8988T (cell line): ENCODE data around the gene CNTRL.
A peak's percentile ranks its signal among the peaks of the same experiment; 100 is the strongest.
"Not testable (repeated sequence)": the region's sequence is repeated elsewhere in the genome, so short reads cannot be mapped to it uniquely, and the experiment has no call there.

ENCODE experiments used
- DNase-seq: peaks from one replicate; pipeline ENCODE4 v3.0.0; 2011

CNTRL gene, protein sequence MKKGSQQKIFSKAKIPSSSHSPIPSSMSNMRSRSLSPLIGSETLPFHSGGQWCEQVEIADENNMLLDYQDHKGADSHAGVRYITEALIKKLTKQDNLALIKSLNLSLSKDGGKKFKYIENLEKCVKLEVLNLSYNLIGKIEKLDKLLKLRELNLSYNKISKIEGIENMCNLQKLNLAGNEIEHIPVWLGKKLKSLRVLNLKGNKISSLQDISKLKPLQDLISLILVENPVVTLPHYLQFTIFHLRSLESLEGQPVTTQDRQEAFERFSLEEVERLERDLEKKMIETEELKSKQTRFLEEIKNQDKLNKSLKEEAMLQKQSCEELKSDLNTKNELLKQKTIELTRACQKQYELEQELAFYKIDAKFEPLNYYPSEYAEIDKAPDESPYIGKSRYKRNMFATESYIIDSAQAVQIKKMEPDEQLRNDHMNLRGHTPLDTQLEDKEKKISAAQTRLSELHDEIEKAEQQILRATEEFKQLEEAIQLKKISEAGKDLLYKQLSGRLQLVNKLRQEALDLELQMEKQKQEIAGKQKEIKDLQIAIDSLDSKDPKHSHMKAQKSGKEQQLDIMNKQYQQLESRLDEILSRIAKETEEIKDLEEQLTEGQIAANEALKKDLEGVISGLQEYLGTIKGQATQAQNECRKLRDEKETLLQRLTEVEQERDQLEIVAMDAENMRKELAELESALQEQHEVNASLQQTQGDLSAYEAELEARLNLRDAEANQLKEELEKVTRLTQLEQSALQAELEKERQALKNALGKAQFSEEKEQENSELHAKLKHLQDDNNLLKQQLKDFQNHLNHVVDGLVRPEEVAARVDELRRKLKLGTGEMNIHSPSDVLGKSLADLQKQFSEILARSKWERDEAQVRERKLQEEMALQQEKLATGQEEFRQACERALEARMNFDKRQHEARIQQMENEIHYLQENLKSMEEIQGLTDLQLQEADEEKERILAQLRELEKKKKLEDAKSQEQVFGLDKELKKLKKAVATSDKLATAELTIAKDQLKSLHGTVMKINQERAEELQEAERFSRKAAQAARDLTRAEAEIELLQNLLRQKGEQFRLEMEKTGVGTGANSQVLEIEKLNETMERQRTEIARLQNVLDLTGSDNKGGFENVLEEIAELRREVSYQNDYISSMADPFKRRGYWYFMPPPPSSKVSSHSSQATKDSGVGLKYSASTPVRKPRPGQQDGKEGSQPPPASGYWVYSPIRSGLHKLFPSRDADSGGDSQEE (N-terminal part only)

DNA sequence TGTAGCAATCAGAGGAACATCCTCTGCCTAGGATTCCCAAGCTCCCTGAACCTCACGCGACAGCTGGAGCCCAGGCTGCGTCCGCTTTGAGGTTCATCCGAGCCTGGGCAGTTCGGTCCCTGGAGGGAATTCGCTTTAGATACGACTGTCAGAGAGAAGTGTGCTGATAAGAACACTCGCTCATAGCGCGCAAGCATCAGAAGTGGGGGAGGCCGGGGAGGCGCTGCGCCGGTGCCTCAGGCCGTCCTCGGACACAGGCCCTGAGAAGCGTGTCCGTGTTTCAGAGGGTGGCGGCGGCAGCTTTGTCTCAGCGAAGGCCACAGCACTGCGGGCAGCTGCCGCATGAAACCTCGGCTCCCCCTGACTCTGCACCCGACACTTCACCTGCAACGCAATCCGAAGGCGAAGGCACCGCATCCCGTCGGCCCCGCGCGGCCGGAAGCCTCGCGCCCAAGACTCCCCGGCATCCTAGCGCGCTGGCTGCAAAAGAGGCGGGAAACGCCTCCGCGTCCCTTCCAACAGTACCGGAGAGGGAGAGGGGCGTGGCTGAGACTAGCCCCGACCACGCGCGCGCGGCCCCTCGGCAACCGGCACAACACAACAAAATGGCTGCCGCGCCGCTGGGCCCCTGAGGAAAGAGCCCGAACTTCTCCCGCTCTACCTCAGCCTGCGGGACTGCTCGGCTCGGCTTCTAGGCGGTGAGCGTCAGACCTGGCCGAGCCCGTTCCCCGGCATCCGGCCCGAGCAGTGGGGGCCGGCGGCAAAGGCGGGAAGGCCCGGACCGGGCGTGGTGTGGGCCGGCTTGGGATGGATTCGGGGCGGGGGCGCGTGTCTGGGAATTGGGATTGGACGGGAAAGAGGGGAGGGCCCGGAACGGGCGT lies at the start of gene CNTRL:
CNTRL (plus strand) TSS at position 586 of the 881 bp plus-strand sequence. CDS start 13,372 bp downstream, outside the sequence.
- DNase-seq, result peak; percentile 53

DNA sequence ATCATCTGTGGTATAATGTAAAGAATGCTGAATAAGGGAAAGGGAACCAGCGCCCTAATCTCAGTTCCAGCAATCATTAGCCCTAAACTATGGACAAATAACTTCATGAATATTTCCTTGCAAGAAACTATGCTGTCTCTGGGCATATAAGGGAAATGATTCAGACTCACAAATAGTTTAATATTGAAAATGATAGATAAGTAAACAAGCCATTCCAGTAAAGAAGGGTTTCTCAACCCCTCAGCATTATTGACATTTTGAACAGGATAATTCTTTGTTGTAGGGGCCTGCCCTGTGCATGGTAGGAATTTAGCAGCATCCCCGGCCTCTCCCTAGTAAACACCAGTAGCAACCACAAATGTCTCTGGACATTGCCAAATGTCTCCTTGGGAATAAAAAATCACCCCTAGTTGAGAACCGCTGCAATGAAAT lies 48.5 kb upstream of the CNTRL start:
- no peak for DNase-seq

DNA sequence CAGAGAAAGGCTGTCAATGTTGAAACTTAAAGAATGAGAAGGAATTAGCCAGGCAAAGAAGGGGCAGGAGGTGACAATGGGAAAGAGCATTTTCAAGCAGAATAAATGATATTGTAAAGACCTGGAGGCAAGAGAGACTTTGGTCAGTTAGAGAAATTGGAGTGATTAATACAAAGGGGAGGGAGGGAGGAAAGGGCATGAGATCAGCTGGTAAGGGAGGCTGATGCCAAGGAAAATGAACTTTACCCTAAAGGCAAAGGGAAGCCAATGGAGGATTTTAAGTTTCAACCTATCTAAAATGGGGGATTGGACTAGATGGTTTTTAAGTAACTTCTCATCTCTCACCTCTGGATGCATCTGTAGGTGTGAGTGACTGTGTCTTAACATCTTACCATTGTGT lies 48.0 kb upstream of the CNTRL start:
- DNase-seq, result no peak

DNA sequence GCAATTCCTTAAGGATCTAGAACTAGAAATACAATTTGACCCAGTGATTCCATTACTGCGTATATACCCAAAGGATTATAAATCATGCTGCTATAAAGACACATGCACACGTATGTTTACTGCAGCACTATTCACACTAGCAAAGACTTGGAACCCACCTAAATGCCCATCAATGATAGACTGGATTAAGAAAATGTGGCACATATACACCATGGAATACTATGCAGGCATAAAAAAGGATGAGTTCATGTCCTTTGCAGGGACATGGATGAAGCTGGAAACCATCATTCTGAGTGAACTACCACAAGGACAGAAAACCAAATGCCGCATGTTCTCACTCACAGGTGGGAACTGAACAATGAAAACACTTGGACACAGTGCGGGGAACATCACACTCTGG lies 46.5 kb upstream of the CNTRL start:
- DNase-seq, result not testable (repeated sequence)

- no peak for DNase-seq
These were observed 45.3 kb upstream of the CNTRL start for GRCh38 chr9:121029469-121029868.

- no peak for DNase-seq
These were observed 40.2 kb upstream of the CNTRL start for GRCh38 chr9:121034529-121034928.

DNA sequence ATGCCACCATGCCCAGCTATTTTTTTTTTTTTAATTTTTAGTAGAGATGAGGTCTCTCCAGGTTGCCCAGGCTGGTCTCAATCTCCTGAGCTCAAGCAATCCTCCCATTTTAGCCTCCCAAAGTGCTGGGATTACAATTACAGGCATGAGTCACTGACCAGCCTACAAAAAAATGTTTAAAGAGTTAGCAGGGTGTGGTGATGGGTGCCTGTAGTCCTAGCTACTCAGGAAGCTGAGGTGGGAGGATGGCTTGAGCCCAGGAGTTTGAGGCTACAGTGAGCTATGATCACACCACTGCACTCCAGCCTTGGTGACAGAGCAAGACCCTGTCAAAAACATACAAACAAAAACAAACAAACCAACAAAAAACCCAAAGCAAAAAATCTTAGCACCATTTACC lies 39.0 kb upstream of the CNTRL start:
- not testable (repeated sequence) for DNase-seq

DNA sequence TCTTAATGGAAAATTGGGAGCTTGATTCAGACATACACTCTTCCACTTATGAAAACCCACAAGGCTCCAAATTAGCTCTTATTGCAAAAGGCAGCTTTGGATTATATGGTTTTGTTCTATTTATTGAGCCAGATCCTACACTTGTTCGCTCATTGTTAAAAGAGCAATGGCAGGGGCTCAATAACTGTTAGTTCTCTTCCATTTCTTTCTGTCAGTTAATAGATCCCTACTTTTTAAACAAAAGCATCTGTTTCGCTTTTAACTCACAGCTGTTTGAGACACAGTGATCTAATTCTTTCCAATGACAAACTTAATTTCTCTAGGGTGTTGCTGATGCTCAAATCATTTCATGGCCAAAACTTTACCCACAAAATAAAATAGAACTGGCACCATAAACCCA lies 36.4 kb upstream of the CNTRL start:
- DNase-seq, result no peak

DNA sequence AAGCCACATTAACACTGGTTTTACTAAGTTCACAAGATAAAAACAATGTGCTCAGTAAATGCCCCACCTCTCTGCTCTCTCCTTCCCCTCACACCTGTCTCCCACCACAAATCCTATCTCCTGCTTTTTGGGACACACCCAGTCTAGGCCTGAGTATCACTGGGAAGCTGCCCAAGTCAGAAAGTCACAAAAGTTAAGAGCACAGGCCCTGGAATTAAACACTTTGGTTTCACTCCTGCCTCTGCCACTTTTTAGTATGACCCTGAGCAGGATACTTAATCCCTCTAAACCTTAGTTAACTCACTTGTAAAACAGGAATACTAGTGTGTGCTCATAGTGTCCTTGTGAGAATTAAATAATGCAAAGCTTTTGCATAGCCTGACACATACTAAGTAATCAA lies 36.0 kb upstream of the CNTRL start:
- no peak for DNase-seq

DNA sequence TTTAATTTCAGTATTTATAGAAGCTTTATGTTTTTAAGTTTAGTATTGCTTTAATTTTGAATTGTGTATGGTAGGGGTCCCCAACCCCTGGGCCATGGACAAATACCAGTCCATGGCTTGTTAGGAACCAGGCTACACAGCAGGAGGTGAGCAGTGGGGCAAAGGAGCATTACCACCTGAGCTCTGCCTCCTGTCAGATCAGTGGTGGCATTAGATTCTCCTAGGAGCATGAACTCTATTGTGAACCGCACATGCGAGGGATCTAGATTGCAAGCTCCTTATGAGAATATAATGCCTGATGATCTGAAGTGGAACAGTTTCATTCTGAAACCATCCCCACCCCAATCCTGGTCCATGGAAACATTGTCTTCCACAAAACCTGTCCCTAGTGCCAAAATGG lies 26.6 kb upstream of the CNTRL start:
- DNase-seq, result no peak

DNA sequence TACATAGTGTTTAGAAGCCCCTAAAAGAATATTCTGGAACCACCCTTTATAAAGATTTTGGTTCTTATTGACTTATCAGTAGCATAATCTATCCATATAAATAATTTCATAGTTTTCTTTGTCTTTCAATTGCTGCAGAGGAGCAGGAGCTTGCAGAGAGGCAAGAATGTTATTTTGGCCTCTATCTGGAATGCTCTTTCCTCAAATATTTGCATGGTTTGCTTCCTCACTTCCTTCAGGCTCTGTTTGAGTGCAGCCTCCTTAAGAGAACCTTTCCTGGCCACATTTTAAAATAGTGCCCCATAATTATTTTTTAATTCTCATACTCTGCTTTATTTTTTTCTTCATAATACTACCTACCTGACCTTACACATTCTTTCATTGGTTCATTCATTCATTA lies 26.1 kb upstream of the CNTRL start:
- DNase-seq, result no peak

GRCh38 chr9:121050128-121050988 lies 24.4 kb upstream of the CNTRL start, which contains the start of gene C5:
Gene C5, minus strand, starts transcription at chr9:121050275. Its CDS starts 29 bp downstream, at chr9:121050246.
- no peak for DNase-seq

DNA sequence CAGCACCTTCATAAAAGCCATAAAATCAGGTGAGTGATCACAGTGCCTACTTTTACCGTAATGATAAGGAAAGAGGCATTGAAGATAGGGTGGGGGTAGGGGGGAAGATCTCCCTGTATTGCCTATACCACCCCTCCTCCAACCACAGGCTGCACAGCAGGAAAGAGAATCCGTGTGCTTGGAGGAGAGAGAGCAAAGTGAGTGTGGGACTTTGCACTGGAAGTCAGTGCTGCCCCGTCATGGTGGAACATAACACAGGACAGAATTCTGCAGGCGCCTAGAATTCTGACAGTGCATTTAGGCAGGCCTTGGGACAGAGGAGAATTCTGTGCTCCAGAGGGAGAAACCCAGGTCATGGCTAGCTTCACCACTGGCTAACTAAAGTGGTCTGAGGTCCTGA lies 21.2 kb upstream of the CNTRL start:
- DNase-seq, result no peak

DNA sequence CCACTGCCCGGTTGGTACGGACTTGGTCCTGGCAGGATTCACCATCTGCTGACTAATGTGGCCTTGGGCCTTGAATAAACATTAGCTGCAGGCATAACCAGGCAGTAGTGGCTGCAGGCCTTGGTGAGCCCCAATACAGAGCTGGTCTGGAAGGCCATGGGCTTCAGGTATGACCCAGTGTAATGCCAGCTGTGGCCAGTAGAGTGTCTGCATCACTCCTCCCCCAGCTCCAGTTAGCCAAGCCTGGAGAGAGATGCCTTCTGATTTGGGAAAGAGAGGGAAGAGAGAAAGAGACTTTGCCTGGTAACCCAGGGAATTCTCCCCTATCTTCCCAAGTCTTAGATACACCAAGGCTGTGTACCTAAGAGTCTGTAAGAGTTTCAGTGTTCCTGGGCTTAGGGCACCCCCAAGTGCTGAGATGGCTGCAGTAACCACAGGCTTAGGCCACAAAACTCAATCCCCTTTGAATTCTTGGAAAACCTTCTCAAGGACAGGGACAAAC lies 19.1 kb upstream of the CNTRL start:
- no peak for DNase-seq

DNA sequence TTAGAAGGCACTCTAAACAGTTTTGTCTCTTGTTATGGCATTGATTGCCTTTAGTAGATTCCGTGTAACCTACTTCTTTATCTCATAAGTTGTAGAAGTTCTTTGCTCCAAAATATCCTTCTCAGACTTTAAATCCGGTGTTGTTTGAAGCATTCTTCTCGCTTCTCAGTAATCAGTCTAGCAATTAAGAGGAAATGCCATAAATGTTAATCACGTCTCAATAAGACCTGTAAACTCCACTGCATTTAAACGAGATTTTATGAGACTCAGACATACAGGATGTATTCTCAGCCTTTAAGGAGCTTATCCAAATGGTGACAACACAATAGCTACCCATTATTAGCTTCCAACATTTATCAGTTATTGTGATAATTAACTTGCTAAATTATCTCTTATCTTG lies 16.9 kb upstream of the CNTRL start:
- DNase-seq, result no peak

GRCh38 chr9:121059513-121059912 lies 15.2 kb upstream of the CNTRL start:
- DNase-seq, result no peak

DNA sequence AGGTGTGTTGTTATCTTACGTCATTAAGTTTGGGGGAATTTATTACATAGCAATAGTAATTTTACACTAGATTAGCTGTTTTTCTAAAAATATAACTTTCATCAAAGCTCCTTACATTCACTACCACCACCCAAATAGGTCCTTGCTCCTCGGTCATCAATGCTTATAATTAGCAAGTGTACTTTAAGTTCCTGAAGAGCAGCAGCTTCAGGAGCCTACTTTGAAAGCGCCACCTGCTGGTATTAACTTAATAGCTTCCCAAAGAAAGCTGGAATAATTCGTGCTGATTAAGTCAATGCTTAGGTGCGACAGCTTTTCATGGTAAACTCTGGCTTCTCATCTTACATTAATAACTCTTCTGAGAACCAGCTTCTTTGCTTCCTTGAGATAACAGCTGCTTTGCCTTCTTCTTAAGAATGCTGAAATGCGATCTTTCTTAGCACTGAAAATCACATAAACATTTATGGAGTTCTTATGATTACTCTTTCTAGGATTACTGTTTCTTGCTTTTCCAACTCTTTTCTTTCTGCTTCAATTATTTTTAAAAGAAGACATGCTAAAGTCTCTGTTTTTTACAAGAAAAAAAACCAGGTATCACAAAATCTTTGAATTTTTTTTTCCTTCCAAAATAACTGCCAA lies 14.6 kb upstream of the CNTRL start:
- no peak for DNase-seq

DNA sequence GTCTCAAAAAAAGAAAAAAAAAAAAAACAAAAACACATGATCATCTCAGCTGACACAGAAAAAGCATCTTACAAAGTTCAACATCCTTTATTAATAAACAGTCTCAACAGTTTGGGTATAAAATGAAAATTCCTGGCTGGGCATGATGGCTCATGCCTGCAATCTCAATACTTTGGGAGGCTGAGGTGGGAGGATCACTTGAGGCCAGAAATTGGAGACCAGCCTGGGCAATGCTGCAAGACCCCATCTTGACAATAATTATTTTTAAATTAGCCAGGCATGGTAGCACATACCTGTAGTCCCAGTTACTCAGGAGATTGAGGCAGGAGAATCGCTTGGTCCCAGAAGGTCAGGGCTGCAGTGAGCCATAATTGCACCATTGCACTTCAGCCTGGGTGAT lies 7.9 kb upstream of the CNTRL start:
- DNase-seq, result no peak

DNA sequence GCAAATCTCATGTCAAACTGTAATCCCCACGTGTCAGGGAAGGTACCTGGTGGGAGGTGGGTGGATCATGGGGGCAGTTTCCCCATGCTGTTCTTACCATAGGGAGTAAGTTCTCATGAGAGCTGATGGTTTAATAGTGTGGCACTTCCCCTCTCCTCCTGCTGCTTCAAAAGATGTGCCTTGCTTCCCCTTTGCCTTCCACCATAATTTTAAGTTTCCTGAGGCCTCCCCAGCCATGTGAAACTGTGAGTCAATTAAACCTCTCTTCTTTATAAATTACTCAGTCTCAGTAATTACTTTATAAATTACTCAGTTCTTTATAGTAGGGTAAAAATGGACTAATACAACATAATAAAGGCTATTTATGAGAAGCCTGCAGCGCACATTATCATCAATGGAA lies 7.1 kb upstream of the CNTRL start:
- DNase-seq, result no peak

GRCh38 chr9:121069396-121069795 lies 5.4 kb upstream of the CNTRL start:
- DNase-seq, result no peak
